Gastrocnemius medialis (tissue), 4 donors: Measurements from ENCODE around the gene GRAMD1C.
"Not testable (repeated sequence)": the region's sequence is repeated elsewhere in the genome, so short reads cannot be mapped to it uniquely, and the experiment has no call there.

Experiments used
- POLR2A ChIP-seq, 2 donors: fragments of 450-650 bp; IDR thresholded peaks; one replicate each; pipeline ENCODE4 v1.6.1; 2017; ENCODE audit warnings: antibody characterized with exemption in 2 of 2, mild to moderate bottlenecking in 2 of 2, moderate library complexity in 2 of 2
- TF ChIP-seq, protein P1 (sequence below), 5 experiments: fragments of 450-650 bp in 3 of 5; fragments of 200-600 bp in 2 of 5; sonication (generic) in 2 of 5; IDR thresholded peaks in 4 of 5; conservative IDR thresholded peaks in 1 of 5; 1 replicate in 4 of 5; 2 replicates in 1 of 5; pipeline ENCODE4 v1.5.1; 2016 to 2019; ENCODE audit warnings: antibody characterized with exemption in 5 of 5, mild to moderate bottlenecking in 3 of 5, moderate library complexity in 3 of 5

DNA sequence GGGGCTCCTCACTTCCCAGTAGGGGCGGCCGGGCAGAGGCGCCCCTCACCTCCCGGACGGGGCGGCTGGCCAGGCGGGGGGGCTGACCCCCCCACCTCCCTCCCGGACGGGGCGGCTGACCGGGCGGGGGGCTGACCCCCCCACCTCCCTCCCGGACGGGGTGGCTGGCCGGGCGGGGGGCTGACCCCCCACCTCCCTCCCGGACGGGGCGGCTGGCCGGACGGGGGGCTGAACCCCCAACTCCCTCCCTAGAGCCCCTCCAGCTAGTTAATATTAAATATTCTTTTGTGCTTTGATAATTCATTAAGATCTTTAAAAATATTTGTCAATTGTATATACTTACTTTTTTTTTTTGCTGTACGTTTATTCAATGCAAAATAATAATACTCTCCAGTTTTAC is 11.3 kb downstream of the GRAMD1C start:
- TF ChIP-seq, protein P1, sequence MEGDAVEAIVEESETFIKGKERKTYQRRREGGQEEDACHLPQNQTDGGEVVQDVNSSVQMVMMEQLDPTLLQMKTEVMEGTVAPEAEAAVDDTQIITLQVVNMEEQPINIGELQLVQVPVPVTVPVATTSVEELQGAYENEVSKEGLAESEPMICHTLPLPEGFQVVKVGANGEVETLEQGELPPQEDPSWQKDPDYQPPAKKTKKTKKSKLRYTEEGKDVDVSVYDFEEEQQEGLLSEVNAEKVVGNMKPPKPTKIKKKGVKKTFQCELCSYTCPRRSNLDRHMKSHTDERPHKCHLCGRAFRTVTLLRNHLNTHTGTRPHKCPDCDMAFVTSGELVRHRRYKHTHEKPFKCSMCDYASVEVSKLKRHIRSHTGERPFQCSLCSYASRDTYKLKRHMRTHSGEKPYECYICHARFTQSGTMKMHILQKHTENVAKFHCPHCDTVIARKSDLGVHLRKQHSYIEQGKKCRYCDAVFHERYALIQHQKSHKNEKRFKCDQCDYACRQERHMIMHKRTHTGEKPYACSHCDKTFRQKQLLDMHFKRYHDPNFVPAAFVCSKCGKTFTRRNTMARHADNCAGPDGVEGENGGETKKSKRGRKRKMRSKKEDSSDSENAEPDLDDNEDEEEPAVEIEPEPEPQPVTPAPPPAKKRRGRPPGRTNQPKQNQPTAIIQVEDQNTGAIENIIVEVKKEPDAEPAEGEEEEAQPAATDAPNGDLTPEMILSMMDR (IDR thresholded peaks at IDR 0.05 in 4 of 5, conservative IDR thresholded peaks at IDR 0.05 in 1 of 5) = not testable (repeated sequence)
- not testable (repeated sequence) for TF ChIP-seq POLR2A (IDR thresholded peaks at IDR 0.05)
